ENCODE measurements around the gene FLRT1. TPM values are rescaled to one million over a fixed set of nuclear protein-coding genes. Genes with fewer than 3 reads are reported as not detected.

FLRT1 gene
- total RNA-seq, 2 donors from 2014 or later: not detected

DNA sequence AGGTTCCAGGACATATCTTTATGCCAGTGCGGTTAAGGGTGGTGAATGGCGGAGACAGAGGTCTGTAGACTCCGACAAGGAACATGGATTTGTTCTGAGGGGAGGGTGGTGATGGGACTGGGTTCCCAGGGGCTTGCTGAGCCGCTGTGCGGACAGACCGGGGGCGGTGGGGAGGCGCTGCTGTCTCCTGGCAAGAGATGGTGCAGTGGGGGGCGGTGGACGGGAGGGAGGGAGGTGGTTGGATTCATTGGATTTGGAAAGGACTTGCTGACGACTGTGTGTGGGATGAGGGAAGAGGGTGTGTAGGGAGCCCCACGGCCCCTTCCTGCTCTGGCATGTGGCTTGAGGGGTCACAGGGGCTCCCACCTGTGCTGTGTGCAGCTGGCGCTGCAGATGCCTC lies 43.2 kb downstream of the FLRT1 start:
- no peak overlapping the region for H3K4me3 Mint-ChIP-seq
- no peak overlapping the region for H3K9ac ChIP-seq (ENCODE audit: extremely low read depth, low read length, poor library complexity, severe bottlenecking)
- no peak overlapping the region for H3K27ac ChIP-seq (ENCODE audit: low read depth, low read length)
- DNase-seq: no peak
- H3K27me3 ChIP-seq (ENCODE audit: control insufficient read depth, insufficient read depth, low read length, poor library complexity, severe bottlenecking): no peaks in the 10 kb centered on the region
- no peak overlapping the region for H3K4me3 ChIP-seq (ENCODE audit: low read length)
- no peaks in the 10 kb centered on the region for H3K9me3 Mint-ChIP-seq
- no peaks in the 10 kb centered on the region for H3K36me3 ChIP-seq (ENCODE audit: control insufficient read depth, insufficient read depth, low read length)
- no peaks in the 10 kb centered on the region for H3K4me1 Mint-ChIP-seq
- H3K9me3 ChIP-seq (ENCODE audit: control insufficient read depth, low read length): no peaks in the 10 kb centered on the region
- H3K36me3 Mint-ChIP-seq (ENCODE audit: low read depth): no peaks in the 10 kb centered on the region
- TF ChIP-seq CTCF (conservative IDR thresholded peaks at IDR 0.05): no peak
- no peaks in the 10 kb centered on the region for H3K4me1 ChIP-seq (ENCODE audit: control insufficient read depth, insufficient read depth, low read length)
- 83 to 97% methylated on average over 5 to 13 of the region's 13 CpGs for WGBS, 2 experiments (ENCODE audit: insufficient coverage in 1 of 2, insufficient read length in 1 of 2)
- peaks cover 48% of the 10 kb centered on the region for H3K27me3 Mint-ChIP-seq (ENCODE audit: insufficient read depth)
- no peak overlapping the region for H3K27ac Mint-ChIP-seq

DNA sequence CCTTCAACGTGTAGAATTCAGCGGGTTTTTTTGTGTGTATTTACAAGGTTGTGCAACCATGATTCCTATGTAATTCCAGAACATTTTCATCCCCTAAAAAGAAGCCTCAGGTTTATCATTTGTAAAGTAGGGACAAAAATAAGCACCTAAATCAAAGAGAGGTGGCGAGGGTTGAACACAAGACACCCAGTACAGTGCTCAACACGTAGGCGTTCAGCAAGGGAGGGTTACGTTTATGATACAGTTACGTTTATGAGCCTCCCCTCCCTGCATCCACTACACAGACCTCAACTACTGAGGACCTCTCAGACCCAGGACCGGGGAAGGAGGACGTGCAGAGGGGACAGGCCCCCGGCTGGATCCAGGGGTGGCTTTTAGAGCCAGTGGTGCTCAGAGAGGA lies 44.7 kb downstream of the FLRT1 start:
- Histone ChIP-seq H3K9ac (ENCODE audit: extremely low read depth, low read length, poor library complexity, severe bottlenecking) (no peak overlapping the region), H3K27me3 (ENCODE audit: control insufficient read depth, insufficient read depth, low read length, poor library complexity, severe bottlenecking) (no peaks in the 10 kb centered on the region)
- peaks cover 48% of the 10 kb centered on the region for H3K27me3 Mint-ChIP-seq (ENCODE audit: insufficient read depth)

GRCh38 chr11:64081745-64082442 lies 46.2 kb downstream of the FLRT1 start:
- 86 to 89% methylated on average over 18 to 27 of the region's 27 CpGs for WGBS, 2 experiments (ENCODE audit: insufficient coverage in 1 of 2, insufficient read length in 1 of 2)
- Mint-ChIP-seq H3K27ac (no peak overlapping the region), H3K4me3 (no peak overlapping the region), H3K4me1 (no peaks in the 10 kb centered on the region), H3K36me3 (ENCODE audit: low read depth) (no peaks in the 10 kb centered on the region), H3K27me3 (ENCODE audit: insufficient read depth) (peaks cover 38% of the 10 kb centered on the region), H3K9me3 (no peaks in the 10 kb centered on the region)
- Histone ChIP-seq H3K9me3 (ENCODE audit: control insufficient read depth, low read length) (no peaks in the 10 kb centered on the region), H3K27me3 (ENCODE audit: control insufficient read depth, insufficient read depth, low read length, poor library complexity, severe bottlenecking) (no peaks in the 10 kb centered on the region), H3K9ac (ENCODE audit: extremely low read depth, low read length, poor library complexity, severe bottlenecking) (no peak overlapping the region), H3K4me3 (ENCODE audit: low read length) (no peak overlapping the region), H3K27ac (ENCODE audit: low read depth, low read length) (no peak overlapping the region), H3K4me1 (ENCODE audit: control insufficient read depth, insufficient read depth, low read length) (no peaks in the 10 kb centered on the region), H3K36me3 (ENCODE audit: control insufficient read depth, insufficient read depth, low read length) (no peaks in the 10 kb centered on the region)
- TF ChIP-seq CTCF (conservative IDR thresholded peaks at IDR 0.05): no peak
- DNase-seq: no peak

More for the DNA sequence above, 44.7 kb downstream of the FLRT1 start:
- no peak for TF ChIP-seq CTCF (conservative IDR thresholded peaks at IDR 0.05)
- Histone ChIP-seq H3K4me3 (ENCODE audit: low read length) (no peak overlapping the region), H3K27ac (ENCODE audit: low read depth, low read length) (no peak overlapping the region), H3K4me1 (ENCODE audit: control insufficient read depth, insufficient read depth, low read length) (no peaks in the 10 kb centered on the region), H3K36me3 (ENCODE audit: control insufficient read depth, insufficient read depth, low read length) (no peaks in the 10 kb centered on the region), H3K9me3 (ENCODE audit: control insufficient read depth, low read length) (no peaks in the 10 kb centered on the region)
- no peaks in the 10 kb centered on the region for H3K4me1 Mint-ChIP-seq
- H3K27ac Mint-ChIP-seq: no peak overlapping the region
- no peak for DNase-seq
- no peaks in the 10 kb centered on the region for H3K36me3 Mint-ChIP-seq (ENCODE audit: low read depth)
- no peaks in the 10 kb centered on the region for H3K9me3 Mint-ChIP-seq
- 94 to 100% methylated on average over 1 to 9 of the region's 10 CpGs for WGBS, 2 experiments (ENCODE audit: insufficient coverage in 1 of 2, insufficient read length in 1 of 2)
- H3K4me3 Mint-ChIP-seq: no peak overlapping the region
